Left lung (tissue), 10 donors: ENCODE measurements around the gene KSR2. TPM values are rescaled to one million over a fixed set of nuclear protein-coding genes. Genes with fewer than 3 reads are reported as not detected.

ENCODE experiments used
- ATAC-seq: fragments of 200-7000 bp; cut with Tn5 transposase; one replicate; pipeline ENCODE4 v1.9.1; 2020; ENCODE audit warnings: moderate library complexity
- DNase-seq, 4 donors: peaks; one replicate each; pipeline ENCODE4 v3.0.0-alpha.2; 2013 to 2020
- H3K27ac ChIP-seq, 2 donors: fragments of 200-600 bp; sonication (generic) in 1 of 2; one replicate each; pipeline versions ENCODE4 v1.5.0 to v1.8.0; 2020 to 2021
- H3K27me3 ChIP-seq, 2 donors: fragments of 200-600 bp; sonication (generic) in 1 of 2; one replicate each; pipeline versions ENCODE4 v1.5.0 to v1.8.0; 2020 to 2021
- H3K36me3 ChIP-seq, 2 donors: fragments of 200-600 bp; sonication (generic) in 1 of 2; one replicate each; pipeline versions ENCODE4 v1.5.0 to v1.8.0; 2020 to 2021
- H3K4me1 ChIP-seq, 2 donors: fragments of 200-600 bp; one replicate each; pipeline ENCODE4 v1.8.0; 2021
- H3K4me3 ChIP-seq, 2 donors: fragments of 200-600 bp; sonication (generic) in 1 of 2; one replicate each; pipeline versions ENCODE4 v1.5.0 to v1.8.0; 2020 to 2021; ENCODE audit warnings: mild to moderate bottlenecking in 1 of 2
- H3K9me3 ChIP-seq, 2 donors: fragments of 200-600 bp; sonication (generic) in 1 of 2; one replicate each; pipeline versions ENCODE4 v1.5.0 to v1.8.0; 2020 to 2021
- CTCF ChIP-seq, 2 donors: fragments of 200-600 bp; sonication (generic) in 1 of 2; IDR thresholded peaks; one replicate each; pipeline versions ENCODE4 v1.5.0 to v1.8.0; 2021; ENCODE audit warnings: antibody characterized with exemption in 2 of 2
- intact Hi-C, 2 donors: fragments of 100-400 bp; cut with DNase I; formaldehyde crosslinking; loops; one replicate each; pipeline versions ENCODE4 v1.11.2 to v1.14.2; 2022
- polyA plus RNA-seq, 6 donors: library from polyadenylated mRNA; unstranded; fragments of 120-200 nt; gene quantifications; one replicate each; pipeline ENCODE4 v1.2.1, GENCODE V29; 2013; ENCODE audit not compliant: insufficient read length in 6 of 6
- total RNA-seq, 2 donors: library from RNA; stranded (reverse); fragmentation: NEBNext Ultra II Directional; extraction: Animal tissue kit (Norgen Biotek cat#: 25700); gene quantifications; one replicate each; pipeline ENCODE4 v1.2.1, GENCODE V29; 2021
- donor health status: DM: no; HTN: yes; CAD: no.
- donor health status: DM: no; HTN: no; CAD: no.

The KSR2 gene
- total and polyA plus RNA-seq, 8 donors = 0.28 to 1.4 (median 0.41) TPM

GRCh38 chr12:117792471-117792870 is 176.3 kb downstream of the KSR2 start:
- TF ChIP-seq CTCF (IDR thresholded peaks at IDR 0.05) = no peak
- DNase-seq (no peak), ATAC-seq (no peak)
- intact Hi-C loops = no loop called here
- Histone ChIP-seq H3K4me1 (no peaks in the 10 kb centered on the region), H3K9me3 (no peaks in the 10 kb centered on the region), H3K27ac (no peak overlapping the region), H3K27me3 (no peaks in the 10 kb centered on the region), H3K36me3 (no peaks in the 10 kb centered on the region), H3K4me3 (no peak overlapping the region)

GRCh38 chr12:117790948-117791347 is 177.8 kb downstream of the KSR2 start:
- Histone ChIP-seq H3K36me3 (no peaks in the 10 kb centered on the region), H3K4me3 (no peak overlapping the region), H3K4me1 (no peaks in the 10 kb centered on the region), H3K27me3 (no peaks in the 10 kb centered on the region), H3K27ac (no peak overlapping the region), H3K9me3 (no peaks in the 10 kb centered on the region)
- DNase-seq = no peak
- intact Hi-C loops = no loop called here
- no peak for TF ChIP-seq CTCF (IDR thresholded peaks at IDR 0.05)
- no peak for ATAC-seq

GRCh38 chr12:117790198-117790597 is 178.6 kb downstream of the KSR2 start:
- DNase-seq (no peak), ATAC-seq (no peak)
- Histone ChIP-seq H3K4me1 (no peaks in the 10 kb centered on the region), H3K9me3 (no peaks in the 10 kb centered on the region), H3K36me3 (no peaks in the 10 kb centered on the region), H3K4me3 (no peak overlapping the region), H3K27ac (no peak overlapping the region), H3K27me3 (no peaks in the 10 kb centered on the region)
- intact Hi-C loops = no loop called here
- no peak for TF ChIP-seq CTCF (IDR thresholded peaks at IDR 0.05)

GRCh38 chr12:117789195-117789912 is 179.4 kb downstream of the KSR2 start:
- Histone ChIP-seq H3K36me3 (no peaks in the 10 kb centered on the region), H3K27ac (no peak overlapping the region), H3K9me3 (no peaks in the 10 kb centered on the region), H3K27me3 (no peaks in the 10 kb centered on the region), H3K4me1 (no peaks in the 10 kb centered on the region), H3K4me3 (no peak overlapping the region)
- TF ChIP-seq CTCF (IDR thresholded peaks at IDR 0.05) = no peak
- intact Hi-C loops = no loop called here
- no peak for DNase-seq
- ATAC-seq = no peak

- TF ChIP-seq CTCF (IDR thresholded peaks at IDR 0.05) = no peak
- intact Hi-C loops = no loop called here
Observed at GRCh38 chr12:117778656-117779055, 190.1 kb downstream of the KSR2 start.

More at GRCh38 chr12:117778656-117779055, 190.1 kb downstream of the KSR2 start:
- ATAC-seq (no peak), DNase-seq (no peak)
- Histone ChIP-seq H3K9me3 (no peaks in the 10 kb centered on the region), H3K36me3 (no peaks in the 10 kb centered on the region), H3K4me1 (no peaks in the 10 kb centered on the region), H3K27me3 (no peaks in the 10 kb centered on the region), H3K27ac (no peak overlapping the region), H3K4me3 (no peak overlapping the region)
